Measurements from ENCODE around the gene MDH1.
A peak's percentile ranks its signal among the peaks of the same experiment; 100 is the strongest.
"Not testable (repeated sequence)": the region's sequence is repeated elsewhere in the genome, so short reads cannot be mapped to it uniquely, and the experiment has no call there.

Gene MDH1

GRCh38 chr2:63600881-63601460 is 12.2 kb downstream of the MDH1 start:
- peaks cover 41% of the 10 kb centered on the region for H3K36me3 ChIP-seq (ENCODE audit: insufficient read depth, low read length)
- H3K9ac ChIP-seq (ENCODE audit: low read depth, low read length): no peak overlapping the region
- H3K4me1 ChIP-seq (ENCODE audit: insufficient read depth, low read length): no peaks in the 10 kb centered on the region
- H3K9me3 ChIP-seq (ENCODE audit: control insufficient read depth, insufficient read depth, low read length): no peaks in the 10 kb centered on the region

DNA sequence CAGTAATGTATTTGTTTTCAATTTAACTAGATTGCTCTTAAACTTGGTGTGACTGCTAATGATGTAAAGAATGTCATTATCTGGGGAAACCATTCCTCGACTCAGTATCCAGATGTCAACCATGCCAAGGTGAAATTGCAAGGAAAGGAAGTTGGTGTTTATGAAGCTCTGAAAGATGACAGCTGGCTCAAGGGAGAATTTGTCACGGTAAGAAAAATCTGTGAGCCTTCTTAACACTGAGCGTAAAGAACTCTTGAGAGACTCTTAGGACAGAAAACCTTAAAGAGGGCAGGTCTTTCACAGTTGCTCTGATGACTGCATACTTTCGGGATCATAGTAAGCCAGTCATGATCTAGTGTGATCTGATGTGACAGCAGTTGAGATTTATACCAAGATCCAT is 15.9 kb downstream of the MDH1 start:
- H3K36me3 ChIP-seq (ENCODE audit: insufficient read depth, low read length): peaks cover 35% of the 10 kb centered on the region

DNA sequence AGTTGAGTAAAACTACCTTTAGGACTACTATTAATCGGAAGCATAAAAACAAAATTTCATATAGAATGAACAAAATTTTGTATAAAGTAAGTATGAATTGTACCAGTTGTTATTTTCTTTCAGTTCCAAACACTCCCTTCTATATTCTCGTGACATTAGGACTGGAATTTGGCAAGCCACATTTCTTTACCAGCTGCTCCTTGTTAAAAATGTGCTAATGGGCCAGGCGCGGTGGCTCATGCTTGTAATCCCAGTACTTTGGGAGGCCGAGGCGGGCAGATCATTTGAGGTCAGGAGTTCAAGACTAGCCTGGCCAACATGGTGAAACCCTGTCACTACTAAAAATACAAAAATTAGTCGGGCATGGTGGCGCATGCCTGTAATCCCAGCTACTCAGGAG is 20.1 kb downstream of the MDH1 start:
- H3K9me3 ChIP-seq (ENCODE audit: control insufficient read depth, insufficient read depth, low read length); H3K9ac ChIP-seq (ENCODE audit: low read depth, low read length): not testable (repeated sequence)
- H3K4me1 ChIP-seq (ENCODE audit: insufficient read depth, low read length): peaks cover 13% of the 10 kb centered on the region
- peaks cover 21% of the 10 kb centered on the region for H3K36me3 ChIP-seq (ENCODE audit: insufficient read depth, low read length)

More for the DNA sequence above, 15.9 kb downstream of the MDH1 start:
- no peak overlapping the region for H3K9ac ChIP-seq (ENCODE audit: low read depth, low read length)
- no peaks in the 10 kb centered on the region for H3K9me3 ChIP-seq (ENCODE audit: control insufficient read depth, insufficient read depth, low read length)
- no peaks in the 10 kb centered on the region for H3K4me1 ChIP-seq (ENCODE audit: insufficient read depth, low read length)

DNA sequence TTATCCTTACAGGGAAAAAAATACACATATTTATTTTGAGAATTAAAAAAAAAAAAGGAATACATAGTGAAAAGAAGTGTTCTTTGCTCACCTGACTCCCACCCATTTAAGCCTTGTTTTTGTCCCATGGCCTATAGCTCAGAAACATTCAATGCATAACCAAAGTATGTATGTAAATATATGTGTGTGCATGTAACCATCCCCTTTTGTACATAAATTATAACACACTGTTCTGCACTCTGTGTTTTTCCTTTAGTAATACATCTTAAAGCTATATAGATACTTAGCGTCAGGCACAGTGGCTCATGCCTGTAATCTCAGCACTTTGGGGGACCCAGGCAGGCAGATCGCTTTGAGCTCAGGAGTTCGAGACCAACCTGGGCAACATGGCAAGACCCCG is 21.8 kb downstream of the MDH1 start:
- H3K36me3 ChIP-seq (ENCODE audit: insufficient read depth, low read length): peaks cover 9% of the 10 kb centered on the region; the same call in 1 of the 2 replicates
- peaks cover 21% of the 10 kb centered on the region for H3K4me1 ChIP-seq (ENCODE audit: insufficient read depth, low read length)
- H3K9me3 ChIP-seq (ENCODE audit: control insufficient read depth, insufficient read depth, low read length): peaks cover 5% of the 10 kb centered on the region; the same call in 1 of the 2 replicates
- H3K9ac ChIP-seq (ENCODE audit: low read depth, low read length): no peak overlapping the region

DNA sequence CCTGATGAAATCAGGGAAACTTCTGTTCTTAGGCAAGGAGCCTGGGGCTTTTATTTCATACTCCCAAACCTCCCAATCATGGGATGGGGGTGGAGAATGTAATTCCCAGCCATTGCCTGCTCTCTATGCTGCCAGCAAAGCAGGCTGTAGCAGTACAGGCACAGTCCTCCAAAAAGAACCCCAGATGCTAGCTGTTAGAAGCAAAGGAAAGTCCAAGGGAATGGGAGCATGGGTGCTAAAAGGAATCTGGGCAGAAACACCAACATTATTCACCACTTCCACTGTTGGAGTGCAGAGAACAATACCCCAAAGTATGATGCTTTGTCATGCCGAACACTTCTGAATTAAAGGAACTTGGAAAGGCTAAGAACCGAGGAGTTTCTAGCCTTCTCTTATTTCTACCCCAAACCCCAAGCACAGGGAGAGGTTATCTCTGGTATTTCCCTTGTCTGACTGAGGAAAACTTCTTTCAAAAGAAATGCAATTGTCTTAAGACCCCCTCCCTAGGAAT is 24.7 kb downstream of the MDH1 start:
- peaks cover 5% of the 10 kb centered on the region; the same call in 1 of the 2 replicates for H3K9me3 ChIP-seq (ENCODE audit: control insufficient read depth, insufficient read depth, low read length)
- peaks cover 34% of the 10 kb centered on the region for H3K4me1 ChIP-seq (ENCODE audit: insufficient read depth, low read length)
- peak overlapping the region; percentile 10; the same call in 1 of the 2 replicates for H3K9ac ChIP-seq (ENCODE audit: low read depth, low read length)
- no peaks in the 10 kb centered on the region for H3K36me3 ChIP-seq (ENCODE audit: insufficient read depth, low read length)

DNA sequence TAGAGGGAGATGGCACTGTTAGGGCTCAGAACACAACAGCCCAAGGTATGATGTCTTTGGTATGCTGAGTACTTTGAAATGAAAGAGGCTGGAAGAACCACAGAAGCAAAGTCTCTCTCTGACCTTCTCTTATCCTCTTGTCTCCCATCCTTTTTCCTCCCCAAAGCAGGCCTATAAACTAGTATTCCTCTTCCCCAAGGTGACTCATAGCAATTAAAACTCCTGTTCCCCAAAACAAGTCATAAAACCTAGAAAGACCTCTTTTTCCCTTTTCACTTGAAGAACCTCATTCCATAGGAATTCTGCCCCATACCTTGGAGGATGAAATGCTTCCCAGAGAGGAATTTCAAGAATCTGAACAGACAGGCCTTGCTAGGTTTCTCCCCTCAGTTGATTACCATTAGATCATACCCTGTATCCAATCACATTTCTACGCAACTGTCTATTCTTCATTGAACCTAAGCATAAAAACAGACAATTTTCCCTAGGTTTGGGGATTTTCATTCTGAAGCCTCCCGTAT is 25.7 kb downstream of the MDH1 start:
- Histone ChIP-seq H3K9ac (ENCODE audit: low read depth, low read length) (peak overlapping the region; percentile 44), H3K4me1 (ENCODE audit: insufficient read depth, low read length) (peaks cover 34% of the 10 kb centered on the region), H3K36me3 (ENCODE audit: insufficient read depth, low read length) (no peaks in the 10 kb centered on the region), H3K9me3 (ENCODE audit: control insufficient read depth, insufficient read depth, low read length) (peaks cover 5% of the 10 kb centered on the region; the same call in 1 of the 2 replicates)

GRCh38 chr2:63614983-63615945 is 26.5 kb downstream of the MDH1 start:
- Histone ChIP-seq H3K9me3 (ENCODE audit: control insufficient read depth, insufficient read depth, low read length) (peaks cover 8% of the 10 kb centered on the region), H3K4me1 (ENCODE audit: insufficient read depth, low read length) (peaks cover 34% of the 10 kb centered on the region), H3K9ac (ENCODE audit: low read depth, low read length) (peak overlapping the region; percentile 44), H3K36me3 (ENCODE audit: insufficient read depth, low read length) (no peaks in the 10 kb centered on the region)

DNA sequence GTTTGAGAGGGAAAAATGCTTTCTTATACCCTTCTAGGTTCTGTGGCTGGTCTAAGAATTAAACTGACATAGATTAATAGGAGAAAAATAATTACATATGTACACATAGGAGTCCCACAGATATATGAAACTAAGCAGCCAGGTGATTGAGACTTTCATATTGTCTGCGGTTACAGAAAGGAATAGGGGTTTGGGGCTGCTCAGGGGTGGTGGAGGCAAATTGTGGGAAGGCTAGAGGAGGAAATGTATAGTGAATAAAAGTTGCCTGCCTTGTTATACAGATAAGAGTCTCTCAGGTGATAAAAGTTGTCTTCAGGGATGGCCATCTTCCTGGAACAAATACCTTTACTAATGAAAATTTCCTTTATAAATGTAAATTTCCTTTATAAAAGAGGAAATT is 28.6 kb downstream of the MDH1 start:
- no peaks in the 10 kb centered on the region for H3K36me3 ChIP-seq (ENCODE audit: insufficient read depth, low read length)
- H3K4me1 ChIP-seq (ENCODE audit: insufficient read depth, low read length): peaks cover 34% of the 10 kb centered on the region
- peaks cover 3% of the 10 kb centered on the region; the same call in 1 of the 2 replicates for H3K9me3 ChIP-seq (ENCODE audit: control insufficient read depth, insufficient read depth, low read length)
- no peak overlapping the region for H3K9ac ChIP-seq (ENCODE audit: low read depth, low read length)

GRCh38 chr2:63619328-63619727 is 30.6 kb downstream of the MDH1 start:
- Histone ChIP-seq H3K36me3 (ENCODE audit: insufficient read depth, low read length) (no peaks in the 10 kb centered on the region), H3K9ac (ENCODE audit: low read depth, low read length) (no peak overlapping the region), H3K9me3 (ENCODE audit: control insufficient read depth, insufficient read depth, low read length) (peaks cover 3% of the 10 kb centered on the region; the same call in 1 of the 2 replicates), H3K4me1 (ENCODE audit: insufficient read depth, low read length) (peaks cover 16% of the 10 kb centered on the region)

- Histone ChIP-seq H3K9me3 (ENCODE audit: control insufficient read depth, insufficient read depth, low read length) (peaks cover 3% of the 10 kb centered on the region; the same call in 1 of the 2 replicates), H3K36me3 (ENCODE audit: insufficient read depth, low read length) (no peaks in the 10 kb centered on the region), H3K4me1 (ENCODE audit: insufficient read depth, low read length) (no peaks in the 10 kb centered on the region), H3K9ac (ENCODE audit: low read depth, low read length) (no peak overlapping the region)
Observed at GRCh38 chr2:63622751-63623150, 34.0 kb downstream of the MDH1 start.

DNA sequence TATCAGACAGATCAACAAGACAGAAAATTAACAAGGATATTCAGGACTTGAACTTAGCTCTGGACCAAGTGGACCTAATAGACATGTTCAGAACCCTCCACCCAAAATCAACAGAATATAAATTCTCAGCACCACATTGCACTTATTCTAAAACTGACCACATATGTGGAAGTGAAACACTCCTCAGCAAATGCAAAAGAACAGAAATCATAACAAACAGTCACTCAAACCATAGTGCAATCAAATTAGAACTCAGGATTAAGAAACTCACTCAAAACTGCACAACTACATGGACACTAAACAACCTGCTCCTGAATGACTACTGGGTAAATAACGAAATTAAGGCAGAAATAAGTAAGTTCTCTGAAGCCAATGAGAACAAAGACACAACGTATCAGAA is 35.0 kb downstream of the MDH1 start:
- H3K36me3 ChIP-seq (ENCODE audit: insufficient read depth, low read length); H3K4me1 ChIP-seq (ENCODE audit: insufficient read depth, low read length); H3K9me3 ChIP-seq (ENCODE audit: control insufficient read depth, insufficient read depth, low read length); H3K9ac ChIP-seq (ENCODE audit: low read depth, low read length): not testable (repeated sequence)

DNA sequence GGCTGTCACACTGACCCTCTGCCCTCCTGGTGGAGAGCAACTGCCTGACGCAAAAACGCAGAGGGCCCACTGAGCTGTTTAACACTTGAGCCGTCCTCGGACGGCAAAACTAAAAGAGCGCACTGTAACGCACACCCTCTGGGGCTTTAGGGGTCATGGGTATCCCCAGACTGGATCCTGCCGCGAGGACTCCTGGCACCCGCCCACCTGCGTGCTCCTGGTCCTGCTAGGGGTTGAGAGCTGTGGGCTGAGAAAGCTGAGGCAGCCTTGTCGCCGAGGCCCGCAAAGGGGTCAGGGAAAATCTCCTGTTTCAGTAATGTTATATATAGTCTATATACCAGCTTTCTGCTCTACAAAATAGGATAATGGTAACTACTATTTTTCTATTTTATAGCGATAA is 39.1 kb downstream of the MDH1 start:
- H3K9me3 ChIP-seq (ENCODE audit: control insufficient read depth, insufficient read depth, low read length): peaks cover 3% of the 10 kb centered on the region; the same call in 1 of the 2 replicates
- H3K4me1 ChIP-seq (ENCODE audit: insufficient read depth, low read length): no peaks in the 10 kb centered on the region
- no peak overlapping the region for H3K9ac ChIP-seq (ENCODE audit: low read depth, low read length)
- H3K36me3 ChIP-seq (ENCODE audit: insufficient read depth, low read length): no peaks in the 10 kb centered on the region

GRCh38 chr2:63628403-63628942 is 39.7 kb downstream of the MDH1 start:
- Histone ChIP-seq H3K9ac (ENCODE audit: low read depth, low read length) (no peak overlapping the region), H3K4me1 (ENCODE audit: insufficient read depth, low read length) (no peaks in the 10 kb centered on the region)

GRCh38 chr2:63631501-63631900 is 42.7 kb downstream of the MDH1 start:
- no peak overlapping the region for H3K9ac ChIP-seq (ENCODE audit: low read depth, low read length)
- peaks cover 3% of the 10 kb centered on the region for H3K9me3 ChIP-seq (ENCODE audit: control insufficient read depth, insufficient read depth, low read length)
- H3K4me1 ChIP-seq (ENCODE audit: insufficient read depth, low read length): no peaks in the 10 kb centered on the region
- no peaks in the 10 kb centered on the region for H3K36me3 ChIP-seq (ENCODE audit: insufficient read depth, low read length)

More at GRCh38 chr2:63628403-63628942, 39.7 kb downstream of the MDH1 start:
- Histone ChIP-seq H3K36me3 (ENCODE audit: insufficient read depth, low read length) (no peaks in the 10 kb centered on the region), H3K9me3 (ENCODE audit: control insufficient read depth, insufficient read depth, low read length) (peaks cover 3% of the 10 kb centered on the region; the same call in 1 of the 2 replicates)
